Suprapubic skin (tissue), 4 donors: ENCODE results near the gene KLF7. TPM values are rescaled to one million over a fixed set of nuclear protein-coding genes. Genes with fewer than 3 reads are reported as not detected.
A peak's percentile ranks its signal among the peaks of the same experiment; 100 is the strongest.

Experiments used
- DNase-seq, 2 donors: peaks; one replicate each; pipeline ENCODE4 v3.0.0-alpha.2; 2019; ENCODE audit warnings: low spot score in 2 of 2
- H3K27ac ChIP-seq: fragments of 200-600 bp; sonication (generic); one replicate; pipeline ENCODE4 v1.5.1; 2019
- H3K27me3 ChIP-seq: fragments of 200-600 bp; sonication (generic); one replicate; pipeline ENCODE4 v1.5.1; 2019
- H3K36me3 ChIP-seq: fragments of 200-600 bp; sonication (generic); one replicate; pipeline ENCODE4 v1.5.1; 2019
- H3K4me1 ChIP-seq: fragments of 200-600 bp; sonication (generic); one replicate; pipeline ENCODE4 v1.5.1; 2019
- H3K4me3 ChIP-seq: fragments of 200-600 bp; sonication (generic); one replicate; pipeline ENCODE4 v1.5.1; 2019; ENCODE audit warnings: mild to moderate bottlenecking
- H3K9me3 ChIP-seq: fragments of 200-600 bp; sonication (generic); one replicate; pipeline ENCODE4 v1.5.1; 2019
- CTCF ChIP-seq, 2 donors: fragments of 200-600 bp in 1 of 2; fragments of 450-650 bp in 1 of 2; sonication (generic) in 1 of 2; IDR thresholded peaks; one replicate each; pipeline ENCODE4 v1.5.1; 2016 to 2019; ENCODE audit warnings: antibody characterized with exemption in 2 of 2, mild to moderate bottlenecking in 1 of 2, moderate library complexity in 1 of 2
- EP300 ChIP-seq: sonication (generic); formaldehyde crosslinking; IDR thresholded peaks from one replicate; pipeline ENCODE4 v1.6.1; 2017; ENCODE audit warnings: antibody characterized with exemption
- POLR2A ChIP-seq, 2 donors: fragments of 450-650 bp; IDR thresholded peaks; one replicate each; pipeline ENCODE4 v1.6.1; 2017; ENCODE audit warnings: antibody characterized with exemption in 2 of 2, mild to moderate bottlenecking in 2 of 2, moderate library complexity in 2 of 2
- POLR2AphosphoS5 ChIP-seq, 3 donors: sonication (generic); formaldehyde crosslinking; IDR thresholded peaks; one replicate each; pipeline ENCODE4 v1.6.1; 2017; ENCODE audit warnings: antibody characterized with exemption in 3 of 3
- WGBS: methylation state at CpG from one replicate; pipeline ENCODE4 v1.1.5; 2018; 5-methylcytosine and 5-hydroxymethylcytosine counted together
- total RNA-seq, 4 donors: library from RNA; depleted of rRNA; stranded (reverse); fragments of >200 nt; gene quantifications; one replicate each; pipeline ENCODE4 v1.1.0, GENCODE V29; 2016

The KLF7 gene
- total RNA-seq, 4 donors from 2014 or later = 10.0 to 17.4 (median 10.7) TPM

GRCh38 chr2:207164006-207164831 lies 1.5 kb downstream of the KLF7 start:
- H3K27me3 ChIP-seq = no peaks in the 10 kb centered on the region
- under 1% methylated on average over 20 of the region's 20 CpGs for WGBS
- peak; percentile 77 to 86 for DNase-seq
- no peaks in the 10 kb centered on the region for H3K36me3 ChIP-seq
- peak overlapping the region; percentile 84 for H3K4me3 ChIP-seq
- peak overlapping the region; percentile 100 for H3K27ac ChIP-seq
- TF ChIP-seq POLR2AphosphoS5 (IDR thresholded peaks at IDR 0.05) (no peak), POLR2A (IDR thresholded peaks at IDR 0.05) (peak in 1 of 2 donors; percentile 57)
- H3K4me1 ChIP-seq = peaks cover 49% of the 10 kb centered on the region
- no peaks in the 10 kb centered on the region for H3K9me3 ChIP-seq

GRCh38 chr2:207163756-207164005 lies 2.1 kb downstream of the KLF7 start:
- DNase-seq = no peak
- H3K4me3 ChIP-seq = peak overlapping the region; percentile 84
- 0% methylated on average over 2 of the region's 2 CpGs for WGBS
- peak overlapping the region; percentile 100 for H3K27ac ChIP-seq
- H3K9me3 ChIP-seq = no peaks in the 10 kb centered on the region
- H3K36me3 ChIP-seq = no peaks in the 10 kb centered on the region
- no peaks in the 10 kb centered on the region for H3K27me3 ChIP-seq
- no peak for TF ChIP-seq CTCF (IDR thresholded peaks at IDR 0.05)
- TF ChIP-seq POLR2AphosphoS5 (IDR thresholded peaks at IDR 0.05) = no peak
- TF ChIP-seq EP300 = no peak
- TF ChIP-seq POLR2A (IDR thresholded peaks at IDR 0.05) = no peak
- H3K4me1 ChIP-seq = peaks cover 49% of the 10 kb centered on the region

DNA sequence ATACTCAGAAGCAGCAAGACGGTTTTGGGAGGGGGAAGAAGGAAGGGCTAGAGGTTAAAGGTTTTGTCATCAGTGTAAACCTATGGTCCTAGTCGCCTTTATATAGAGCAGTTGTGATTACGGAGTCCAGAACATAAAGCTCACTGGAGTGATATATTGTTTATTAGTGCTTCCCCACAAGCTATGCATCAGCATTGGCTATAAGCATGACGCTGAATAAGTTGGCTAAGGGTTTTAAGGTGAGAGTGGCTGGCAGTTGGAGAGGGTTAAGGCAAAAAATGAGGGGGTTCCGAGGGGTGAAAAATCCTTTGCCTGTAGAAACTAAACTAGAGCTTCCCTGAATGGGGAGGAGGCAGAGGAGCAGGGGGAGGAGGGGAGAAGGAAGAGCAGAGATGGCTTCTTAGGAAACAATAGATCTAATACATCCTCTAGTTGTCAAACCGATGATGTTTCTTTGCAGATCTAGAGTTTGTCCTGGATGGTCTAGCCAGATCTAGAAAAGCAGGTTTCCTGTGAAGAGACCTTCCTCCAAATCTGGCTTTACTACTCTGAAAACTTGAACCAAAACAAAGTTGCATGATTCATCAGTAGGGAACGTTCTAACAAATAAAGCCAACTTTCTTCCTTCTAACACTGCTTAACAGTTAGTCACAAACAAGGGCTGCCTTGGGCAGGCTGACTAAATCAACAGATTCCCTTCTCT lies 2.5 kb downstream of the KLF7 start:
- no peaks in the 10 kb centered on the region for H3K36me3 ChIP-seq
- 24% methylated on average over 7 of the region's 7 CpGs for whole genome bisulfite sequencing
- peaks cover 51% of the 10 kb centered on the region for H3K4me1 ChIP-seq
- DNase-seq = peak in 1 of 2 donors; percentile 69
- no peak for TF ChIP-seq CTCF (IDR thresholded peaks at IDR 0.05)
- no peak for TF ChIP-seq EP300
- TF ChIP-seq POLR2AphosphoS5 (IDR thresholded peaks at IDR 0.05) = peak in 2 of 3 donors; percentile 37 to 60
- TF ChIP-seq POLR2A (IDR thresholded peaks at IDR 0.05) = no peak
- no peaks in the 10 kb centered on the region for H3K9me3 ChIP-seq
- peak overlapping the region; percentile 84 for H3K4me3 ChIP-seq
- H3K27ac ChIP-seq = peak overlapping the region; percentile 100
- no peaks in the 10 kb centered on the region for H3K27me3 ChIP-seq

- H3K36me3 ChIP-seq = no peaks in the 10 kb centered on the region
- H3K9me3 ChIP-seq = no peaks in the 10 kb centered on the region
- 51% methylated on average over 8 of the region's 8 CpGs for WGBS
- peak overlapping the region; percentile 84 for H3K4me3 ChIP-seq
- TF ChIP-seq CTCF (IDR thresholded peaks at IDR 0.05) (no peak), POLR2AphosphoS5 (IDR thresholded peaks at IDR 0.05) (no peak), POLR2A (IDR thresholded peaks at IDR 0.05) (no peak), EP300 (no peak)
- peaks cover 50% of the 10 kb centered on the region for H3K4me1 ChIP-seq
- no peaks in the 10 kb centered on the region for H3K27me3 ChIP-seq
- DNase-seq = no peak
- peak overlapping the region; percentile 100 for H3K27ac ChIP-seq
These were observed 3.4 kb downstream of the KLF7 start for GRCh38 chr2:207162316-207162715.

DNA sequence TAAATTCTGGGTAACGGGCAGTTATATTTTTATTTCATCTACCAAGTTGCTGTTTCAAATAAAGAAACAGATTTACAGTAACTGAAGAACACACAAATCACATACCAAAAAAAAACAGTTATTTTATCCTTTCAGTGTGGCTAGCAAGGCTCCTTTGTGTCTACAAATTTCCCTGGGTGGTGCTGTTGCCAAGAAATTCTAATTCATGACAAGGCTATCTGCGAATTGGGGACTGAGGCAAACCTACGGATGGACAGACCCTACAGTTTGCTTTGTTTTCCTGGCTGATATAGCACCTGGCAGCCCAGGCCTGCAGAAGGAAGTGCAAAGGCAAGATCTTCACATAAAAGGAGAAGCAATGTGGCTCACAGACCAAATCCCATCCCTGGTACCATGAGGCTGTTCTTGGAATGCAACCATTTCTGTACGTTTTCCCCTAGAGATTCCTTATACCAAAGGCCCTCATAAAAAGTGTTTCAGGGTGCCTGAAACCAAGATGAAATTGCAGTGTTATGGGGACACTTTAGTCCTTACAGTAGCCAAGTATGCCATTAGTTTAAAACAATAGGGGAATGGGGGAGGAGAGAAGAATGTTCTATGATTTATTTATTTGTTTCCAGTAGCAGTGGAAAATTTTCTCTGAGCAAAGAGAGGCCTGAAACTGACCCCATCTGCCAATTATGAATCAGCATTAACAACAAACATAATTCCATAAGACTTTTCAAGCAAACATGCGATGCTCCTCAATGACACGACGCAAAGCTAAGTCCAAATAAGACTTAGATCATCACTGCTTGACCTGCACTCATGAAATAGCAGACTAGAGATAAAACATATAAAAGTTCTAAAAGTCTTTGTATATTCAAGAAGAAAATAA lies 4.3 kb downstream of the KLF7 start:
- no peaks in the 10 kb centered on the region for H3K27me3 ChIP-seq

More for the DNA sequence above, 4.3 kb downstream of the KLF7 start:
- Histone ChIP-seq H3K27ac (peak overlapping the region; percentile 100), H3K9me3 (no peaks in the 10 kb centered on the region), H3K36me3 (no peaks in the 10 kb centered on the region), H3K4me1 (peaks cover 51% of the 10 kb centered on the region), H3K4me3 (peak overlapping the region; percentile 84)
- DNase-seq = no peak
- TF ChIP-seq POLR2A (IDR thresholded peaks at IDR 0.05) (no peak), CTCF (IDR thresholded peaks at IDR 0.05) (no peak), EP300 (no peak), POLR2AphosphoS5 (IDR thresholded peaks at IDR 0.05) (no peak)
- 65% methylated on average over 7 of the region's 7 CpGs for WGBS
